ENCODE measurements around the gene ARHGAP24. TPM values are rescaled to one million over a fixed set of nuclear protein-coding genes. Genes with fewer than 3 reads are reported as not detected.
A peak's percentile ranks its signal among the peaks of the same experiment; 100 is the strongest.
"Not testable (repeated sequence)": the region's sequence is repeated elsewhere in the genome, so short reads cannot be mapped to it uniquely, and the experiment has no call there.

Gene ARHGAP24
- total and polyA plus RNA-seq, 4 donors = 16.1 to 40.5 (median 24.4) TPM

- H3K27ac ChIP-seq (ENCODE audit: low read depth, low read length) = no peak overlapping the region
- DNase-seq (ENCODE audit: low read depth in 4 of 6, low spot score in 6 of 6) = no peak
- H3K4me1 ChIP-seq (ENCODE audit: control insufficient read depth, insufficient read depth, low read length) = no peaks in the 10 kb centered on the region
- no peak overlapping the region for H3K4me3 ChIP-seq (ENCODE audit: low read depth, low read length)
- no CpG with 5 or more reads among the region's 3 CpGs for WGBS (ENCODE audit: insufficient coverage)
- no peaks in the 10 kb centered on the region for H3K9me3 ChIP-seq (ENCODE audit: control insufficient read depth, insufficient read depth, low read length)
- no peaks in the 10 kb centered on the region for H3K27me3 ChIP-seq (ENCODE audit: control insufficient read depth, insufficient read depth, low read length)
- no peaks in the 10 kb centered on the region for H3K36me3 ChIP-seq (ENCODE audit: control insufficient read depth, insufficient read depth, low read length)
These were observed 477.6 kb downstream of the ARHGAP24 start for GRCh38 chr4:85952528-85952927.

- Histone ChIP-seq H3K9me3 (ENCODE audit: control insufficient read depth, insufficient read depth, low read length) (no peaks in the 10 kb centered on the region), H3K4me3 (ENCODE audit: low read depth, low read length) (no peak overlapping the region), H3K27ac (ENCODE audit: low read depth, low read length) (no peak overlapping the region), H3K36me3 (ENCODE audit: control insufficient read depth, insufficient read depth, low read length) (no peaks in the 10 kb centered on the region), H3K27me3 (ENCODE audit: control insufficient read depth, insufficient read depth, low read length) (no peaks in the 10 kb centered on the region), H3K4me1 (ENCODE audit: control insufficient read depth, insufficient read depth, low read length) (no peaks in the 10 kb centered on the region)
- DNase-seq (ENCODE audit: low read depth in 4 of 6, low spot score in 6 of 6) = no peak
- WGBS (ENCODE audit: insufficient coverage) = 67% methylated on average over 1 of the region's 3 CpGs
These were observed 478.2 kb downstream of the ARHGAP24 start for GRCh38 chr4:85952972-85953650.

GRCh38 chr4:85953651-85954018, 478.7 kb downstream of the ARHGAP24 start:
- no peaks in the 10 kb centered on the region for H3K36me3 ChIP-seq (ENCODE audit: control insufficient read depth, insufficient read depth, low read length)
- H3K27ac ChIP-seq (ENCODE audit: low read depth, low read length) = no peak overlapping the region
- DNase-seq (ENCODE audit: low read depth in 4 of 6, low spot score in 6 of 6) = no peak
- no peaks in the 10 kb centered on the region for H3K27me3 ChIP-seq (ENCODE audit: control insufficient read depth, insufficient read depth, low read length)
- no peaks in the 10 kb centered on the region for H3K4me1 ChIP-seq (ENCODE audit: control insufficient read depth, insufficient read depth, low read length)
- no peaks in the 10 kb centered on the region for H3K9me3 ChIP-seq (ENCODE audit: control insufficient read depth, insufficient read depth, low read length)
- 76% methylated on average over 3 of the region's 3 CpGs for WGBS (ENCODE audit: insufficient coverage)
- H3K4me3 ChIP-seq (ENCODE audit: low read depth, low read length) = no peak overlapping the region

- Histone ChIP-seq H3K27me3 (ENCODE audit: control insufficient read depth, insufficient read depth, low read length) (no peaks in the 10 kb centered on the region), H3K4me3 (ENCODE audit: low read depth, low read length) (no peak overlapping the region), H3K9me3 (ENCODE audit: control insufficient read depth, insufficient read depth, low read length) (no peaks in the 10 kb centered on the region), H3K4me1 (ENCODE audit: control insufficient read depth, insufficient read depth, low read length) (no peaks in the 10 kb centered on the region), H3K36me3 (ENCODE audit: control insufficient read depth, insufficient read depth, low read length) (no peaks in the 10 kb centered on the region), H3K27ac (ENCODE audit: low read depth, low read length) (no peak overlapping the region)
- no peak for DNase-seq (ENCODE audit: low read depth in 4 of 6, low spot score in 6 of 6)
These were observed 480.8 kb downstream of the ARHGAP24 start for GRCh38 chr4:85955620-85956292.

- no peak for DNase-seq (ENCODE audit: low read depth in 4 of 6, low spot score in 6 of 6)
- no peak overlapping the region for H3K27ac ChIP-seq (ENCODE audit: low read depth, low read length)
- H3K36me3 ChIP-seq (ENCODE audit: control insufficient read depth, insufficient read depth, low read length) = no peaks in the 10 kb centered on the region
- H3K4me3 ChIP-seq (ENCODE audit: low read depth, low read length) = no peak overlapping the region
- no peaks in the 10 kb centered on the region for H3K4me1 ChIP-seq (ENCODE audit: control insufficient read depth, insufficient read depth, low read length)
- 95% methylated on average over 15 of the region's 17 CpGs for WGBS (ENCODE audit: insufficient coverage)
- H3K9me3 ChIP-seq (ENCODE audit: control insufficient read depth, insufficient read depth, low read length) = no peaks in the 10 kb centered on the region
- H3K27me3 ChIP-seq (ENCODE audit: control insufficient read depth, insufficient read depth, low read length) = no peaks in the 10 kb centered on the region
These were observed 481.5 kb downstream of the ARHGAP24 start for GRCh38 chr4:85956293-85956945.

- Histone ChIP-seq H3K27me3 (ENCODE audit: control insufficient read depth, insufficient read depth, low read length) (no peaks in the 10 kb centered on the region), H3K36me3 (ENCODE audit: control insufficient read depth, insufficient read depth, low read length) (no peaks in the 10 kb centered on the region), H3K9me3 (ENCODE audit: control insufficient read depth, insufficient read depth, low read length) (no peaks in the 10 kb centered on the region), H3K4me1 (ENCODE audit: control insufficient read depth, insufficient read depth, low read length) (no peaks in the 10 kb centered on the region), H3K27ac (ENCODE audit: low read depth, low read length) (no peak overlapping the region), H3K4me3 (ENCODE audit: low read depth, low read length) (no peak overlapping the region)
- DNase-seq (ENCODE audit: low read depth in 4 of 6, low spot score in 6 of 6) = no peak
- WGBS (ENCODE audit: insufficient coverage) = no CpG with 5 or more reads among the region's 4 CpGs
These were observed 486.9 kb downstream of the ARHGAP24 start for GRCh38 chr4:85961887-85962286.

GRCh38 chr4:85963231-85963630, 488.3 kb downstream of the ARHGAP24 start:
- Histone ChIP-seq H3K9me3 (ENCODE audit: control insufficient read depth, insufficient read depth, low read length) (no peaks in the 10 kb centered on the region), H3K27me3 (ENCODE audit: control insufficient read depth, insufficient read depth, low read length) (no peaks in the 10 kb centered on the region), H3K27ac (ENCODE audit: low read depth, low read length) (no peak overlapping the region), H3K4me3 (ENCODE audit: low read depth, low read length) (no peak overlapping the region), H3K36me3 (ENCODE audit: control insufficient read depth, insufficient read depth, low read length) (no peaks in the 10 kb centered on the region), H3K4me1 (ENCODE audit: control insufficient read depth, insufficient read depth, low read length) (no peaks in the 10 kb centered on the region)
- no CpG with 5 or more reads among the region's 1 CpG for WGBS (ENCODE audit: insufficient coverage)
- DNase-seq (ENCODE audit: low read depth in 4 of 6, low spot score in 6 of 6) = no peak

GRCh38 chr4:85964298-85964697, 489.3 kb downstream of the ARHGAP24 start:
- H3K27me3 ChIP-seq (ENCODE audit: control insufficient read depth, insufficient read depth, low read length) = no peaks in the 10 kb centered on the region
- H3K9me3 ChIP-seq (ENCODE audit: control insufficient read depth, insufficient read depth, low read length) = no peaks in the 10 kb centered on the region
- H3K4me3 ChIP-seq (ENCODE audit: low read depth, low read length) = no peak overlapping the region
- peak in 1 of 6 donors; percentile 21 for DNase-seq (ENCODE audit: low read depth in 4 of 6, low spot score in 6 of 6)
- H3K36me3 ChIP-seq (ENCODE audit: control insufficient read depth, insufficient read depth, low read length) = no peaks in the 10 kb centered on the region
- no peaks in the 10 kb centered on the region for H3K4me1 ChIP-seq (ENCODE audit: control insufficient read depth, insufficient read depth, low read length)
- no peak overlapping the region for H3K27ac ChIP-seq (ENCODE audit: low read depth, low read length)

GRCh38 chr4:85965017-85965416, 490.1 kb downstream of the ARHGAP24 start:
- not testable (repeated sequence) for H3K27ac ChIP-seq (ENCODE audit: low read depth, low read length); DNase-seq (ENCODE audit: low read depth in 4 of 6, low spot score in 6 of 6); H3K4me1 ChIP-seq (ENCODE audit: control insufficient read depth, insufficient read depth, low read length); H3K4me3 ChIP-seq (ENCODE audit: low read depth, low read length); H3K9me3 ChIP-seq (ENCODE audit: control insufficient read depth, insufficient read depth, low read length); H3K36me3 ChIP-seq (ENCODE audit: control insufficient read depth, insufficient read depth, low read length); H3K27me3 ChIP-seq (ENCODE audit: control insufficient read depth, insufficient read depth, low read length)
- WGBS (ENCODE audit: insufficient coverage) = 100% methylated on average over 2 of the region's 4 CpGs

- Histone ChIP-seq H3K4me1 (ENCODE audit: control insufficient read depth, insufficient read depth, low read length) (no peaks in the 10 kb centered on the region), H3K27ac (ENCODE audit: low read depth, low read length) (no peak overlapping the region), H3K27me3 (ENCODE audit: control insufficient read depth, insufficient read depth, low read length) (no peaks in the 10 kb centered on the region), H3K4me3 (ENCODE audit: low read depth, low read length) (no peak overlapping the region), H3K36me3 (ENCODE audit: control insufficient read depth, insufficient read depth, low read length) (no peaks in the 10 kb centered on the region), H3K9me3 (ENCODE audit: control insufficient read depth, insufficient read depth, low read length) (no peaks in the 10 kb centered on the region)
- WGBS (ENCODE audit: insufficient coverage) = no CpG with 5 or more reads among the region's 1 CpG
- no peak for DNase-seq (ENCODE audit: low read depth in 4 of 6, low spot score in 6 of 6)
These were observed 490.6 kb downstream of the ARHGAP24 start for GRCh38 chr4:85965529-85965928.
